ENCODE measurements around the gene TMEM258.

The TMEM258 gene

DNA sequence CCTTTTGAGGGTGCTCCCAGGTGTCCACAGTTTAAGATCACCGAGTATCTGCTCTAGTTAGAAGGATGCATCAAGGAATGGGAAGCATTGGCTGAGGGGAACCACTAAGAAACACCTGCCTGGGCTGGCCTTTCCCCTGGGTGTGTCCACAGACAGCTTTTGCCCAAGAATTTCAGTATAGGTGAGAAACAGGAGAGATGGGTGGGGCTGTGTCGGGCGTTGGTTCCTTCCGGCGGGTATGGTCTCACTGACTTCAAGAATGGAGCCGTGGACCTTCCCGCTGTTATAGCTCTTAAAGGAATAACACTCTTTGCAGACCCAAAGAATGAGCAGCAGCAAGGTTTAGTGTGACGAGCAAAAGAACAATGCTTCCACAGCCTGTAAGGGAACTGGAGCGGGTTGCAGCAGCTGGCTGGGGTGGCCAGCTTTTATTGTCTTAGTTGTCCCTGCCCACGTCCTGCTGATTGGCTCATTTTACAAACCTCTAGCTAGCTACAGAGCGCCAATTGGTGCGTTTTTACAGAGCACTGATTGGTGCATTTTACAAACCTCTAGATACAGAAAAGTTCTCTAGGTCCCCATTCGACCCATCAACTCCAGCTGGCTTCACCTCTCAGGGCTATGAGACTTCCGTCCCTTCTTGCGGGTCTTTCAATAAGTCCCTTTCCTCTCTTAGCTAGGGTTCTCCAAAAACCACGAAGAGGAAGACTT lies 22.0 kb upstream of the TMEM258 start:
- H3K27me3 Mint-ChIP-seq (ENCODE audit: low read depth): no peaks in the 10 kb centered on the region
- peak; percentile 46 for DNase-seq (ENCODE audit: low spot score)
- H3K36me3 Mint-ChIP-seq (ENCODE audit: low read depth): peaks cover 51% of the 10 kb centered on the region
- H3K27ac Mint-ChIP-seq: peak overlapping the region; percentile 98
- H3K9me3 Mint-ChIP-seq: no peaks in the 10 kb centered on the region
- H3K4me3 Mint-ChIP-seq: peak overlapping the region; percentile 97
- H3K4me1 Mint-ChIP-seq (ENCODE audit: low read depth): peaks cover 13% of the 10 kb centered on the region

- H3K27me3 Mint-ChIP-seq (ENCODE audit: low read depth): no peaks in the 10 kb centered on the region
- H3K4me3 Mint-ChIP-seq: no peak overlapping the region
- no peak for DNase-seq (ENCODE audit: low spot score)
- no peaks in the 10 kb centered on the region for H3K9me3 Mint-ChIP-seq
- H3K27ac Mint-ChIP-seq: no peak overlapping the region
- peaks cover 13% of the 10 kb centered on the region for H3K4me1 Mint-ChIP-seq (ENCODE audit: low read depth)
- peaks cover 56% of the 10 kb centered on the region for H3K36me3 Mint-ChIP-seq (ENCODE audit: low read depth)
Observed at GRCh38 chr11:61812736-61813411, 20.5 kb upstream of the TMEM258 start.

DNA sequence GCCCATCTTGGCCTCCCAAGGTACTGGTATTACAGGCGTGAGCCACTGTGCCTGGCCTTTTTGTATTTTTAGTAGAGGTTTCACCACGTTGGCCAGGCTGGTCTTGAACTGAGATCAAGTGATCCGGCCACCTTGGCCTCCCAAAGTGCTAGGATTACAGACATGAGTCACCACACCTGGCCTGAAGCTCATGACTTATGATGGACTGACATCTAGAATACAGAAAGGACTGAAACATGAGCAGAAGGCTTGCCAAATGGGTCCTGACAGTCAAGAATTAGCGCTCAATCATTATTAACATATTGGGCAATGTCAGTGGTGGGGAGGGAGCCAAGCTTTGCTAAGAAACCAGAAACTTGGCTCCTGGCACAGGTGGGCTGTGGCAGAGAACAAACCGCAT lies 19.4 kb upstream of the TMEM258 start:
- Mint-ChIP-seq H3K9me3 (no peaks in the 10 kb centered on the region), H3K27me3 (ENCODE audit: low read depth) (no peaks in the 10 kb centered on the region), H3K36me3 (ENCODE audit: low read depth) (peaks cover 63% of the 10 kb centered on the region), H3K27ac (no peak overlapping the region), H3K4me1 (ENCODE audit: low read depth) (peaks cover 11% of the 10 kb centered on the region), H3K4me3 (no peak overlapping the region)
- no peak for DNase-seq (ENCODE audit: low spot score)

DNA sequence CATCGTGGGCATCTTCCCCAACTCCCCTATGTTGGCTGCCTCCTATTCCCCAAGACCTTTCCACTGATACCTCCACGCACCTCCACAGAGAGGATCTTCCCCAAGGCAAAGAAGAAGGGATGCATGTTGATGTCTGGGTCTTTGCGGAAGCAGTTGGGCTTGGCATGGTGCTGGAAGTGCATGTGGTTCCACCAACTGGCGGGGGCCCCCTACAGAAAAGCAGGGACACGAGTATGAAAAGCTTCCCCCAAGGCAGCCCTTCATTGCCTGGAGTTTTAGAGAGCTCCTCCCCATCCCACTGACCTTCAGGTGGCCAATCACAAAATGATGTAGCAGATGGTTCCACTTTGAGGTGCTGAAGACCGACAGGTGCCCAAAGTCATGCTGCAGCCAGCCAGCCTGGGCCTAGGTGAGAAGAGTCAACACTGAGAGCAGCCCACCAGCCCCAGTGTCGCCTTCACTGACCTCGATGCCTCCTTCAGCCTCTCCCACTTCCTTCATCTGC lies 18.3 kb upstream of the TMEM258 start:
- Mint-ChIP-seq H3K4me3 (no peak overlapping the region), H3K4me1 (ENCODE audit: low read depth) (peaks cover 11% of the 10 kb centered on the region), H3K9me3 (no peaks in the 10 kb centered on the region), H3K36me3 (ENCODE audit: low read depth) (peaks cover 65% of the 10 kb centered on the region), H3K27me3 (ENCODE audit: low read depth) (no peaks in the 10 kb centered on the region), H3K27ac (no peak overlapping the region)
- no peak for DNase-seq (ENCODE audit: low spot score)

- no peaks in the 10 kb centered on the region for H3K27me3 Mint-ChIP-seq (ENCODE audit: low read depth)
- peaks cover 67% of the 10 kb centered on the region for H3K36me3 Mint-ChIP-seq (ENCODE audit: low read depth)
- no peaks in the 10 kb centered on the region for H3K9me3 Mint-ChIP-seq
- H3K4me3 Mint-ChIP-seq: no peak overlapping the region
- H3K27ac Mint-ChIP-seq: no peak overlapping the region
- H3K4me1 Mint-ChIP-seq (ENCODE audit: low read depth): peaks cover 4% of the 10 kb centered on the region
- no peak for DNase-seq (ENCODE audit: low spot score)
Observed at GRCh38 chr11:61806785-61807184, 14.4 kb upstream of the TMEM258 start.

DNA sequence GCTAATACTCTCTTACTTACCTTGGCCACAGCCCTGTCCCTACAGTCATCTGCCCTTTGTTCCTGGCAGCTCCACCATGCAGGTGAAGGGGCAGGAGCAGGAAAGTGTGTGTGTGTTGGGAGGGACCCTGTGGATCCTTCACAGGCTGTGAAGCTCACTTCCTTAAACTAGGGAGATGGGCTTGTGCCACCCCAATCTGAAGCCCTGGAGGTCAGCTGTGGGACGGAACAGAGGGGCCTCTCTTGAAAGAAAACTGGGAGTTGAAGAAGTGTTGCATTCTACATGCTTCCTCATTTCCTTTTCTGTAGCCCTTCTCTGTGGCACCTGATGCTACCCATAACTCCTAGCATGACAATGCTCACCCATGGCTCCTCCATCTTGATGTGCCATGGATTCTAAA lies 12.7 kb upstream of the TMEM258 start:
- peaks cover 7% of the 10 kb centered on the region for H3K4me1 Mint-ChIP-seq (ENCODE audit: low read depth)
- H3K4me3 Mint-ChIP-seq: no peak overlapping the region
- H3K36me3 Mint-ChIP-seq (ENCODE audit: low read depth): peaks cover 68% of the 10 kb centered on the region
- no peaks in the 10 kb centered on the region for H3K9me3 Mint-ChIP-seq
- H3K27me3 Mint-ChIP-seq (ENCODE audit: low read depth): no peaks in the 10 kb centered on the region
- H3K27ac Mint-ChIP-seq: peak overlapping the region; percentile 5
- no peak for DNase-seq (ENCODE audit: low spot score)

GRCh38 chr11:61803889-61804647 lies 11.7 kb upstream of the TMEM258 start:
- Mint-ChIP-seq H3K4me1 (ENCODE audit: low read depth) (peaks cover 14% of the 10 kb centered on the region), H3K27me3 (ENCODE audit: low read depth) (no peaks in the 10 kb centered on the region), H3K36me3 (ENCODE audit: low read depth) (peaks cover 67% of the 10 kb centered on the region), H3K27ac (no peak overlapping the region), H3K9me3 (no peaks in the 10 kb centered on the region), H3K4me3 (no peak overlapping the region)
- DNase-seq (ENCODE audit: low spot score): no peak

DNA sequence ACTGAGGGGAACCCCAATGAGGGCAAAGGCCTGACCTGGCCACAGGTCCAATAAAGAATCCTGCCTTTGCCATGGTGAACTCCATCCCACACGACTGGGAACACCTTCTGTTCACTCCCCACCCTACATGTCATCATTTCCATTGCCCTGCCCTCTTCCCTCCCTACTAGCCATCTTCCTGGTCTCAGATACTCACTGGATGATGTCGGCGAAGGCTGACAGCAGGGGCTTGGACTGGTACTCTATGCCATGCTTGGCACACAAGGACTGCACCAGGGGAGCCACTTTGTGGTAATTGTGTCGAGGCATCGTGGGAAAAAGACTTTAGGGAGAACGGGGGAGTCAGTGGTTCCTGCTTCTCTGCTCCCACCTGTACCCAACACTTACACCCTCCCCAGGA lies 10.2 kb upstream of the TMEM258 start:
- no peak overlapping the region for H3K4me3 Mint-ChIP-seq
- H3K4me1 Mint-ChIP-seq (ENCODE audit: low read depth): peaks cover 15% of the 10 kb centered on the region
- H3K27me3 Mint-ChIP-seq (ENCODE audit: low read depth): no peaks in the 10 kb centered on the region
- no peaks in the 10 kb centered on the region for H3K9me3 Mint-ChIP-seq
- no peak overlapping the region for H3K27ac Mint-ChIP-seq
- DNase-seq (ENCODE audit: low spot score): no peak
- peaks cover 70% of the 10 kb centered on the region for H3K36me3 Mint-ChIP-seq (ENCODE audit: low read depth)

DNA sequence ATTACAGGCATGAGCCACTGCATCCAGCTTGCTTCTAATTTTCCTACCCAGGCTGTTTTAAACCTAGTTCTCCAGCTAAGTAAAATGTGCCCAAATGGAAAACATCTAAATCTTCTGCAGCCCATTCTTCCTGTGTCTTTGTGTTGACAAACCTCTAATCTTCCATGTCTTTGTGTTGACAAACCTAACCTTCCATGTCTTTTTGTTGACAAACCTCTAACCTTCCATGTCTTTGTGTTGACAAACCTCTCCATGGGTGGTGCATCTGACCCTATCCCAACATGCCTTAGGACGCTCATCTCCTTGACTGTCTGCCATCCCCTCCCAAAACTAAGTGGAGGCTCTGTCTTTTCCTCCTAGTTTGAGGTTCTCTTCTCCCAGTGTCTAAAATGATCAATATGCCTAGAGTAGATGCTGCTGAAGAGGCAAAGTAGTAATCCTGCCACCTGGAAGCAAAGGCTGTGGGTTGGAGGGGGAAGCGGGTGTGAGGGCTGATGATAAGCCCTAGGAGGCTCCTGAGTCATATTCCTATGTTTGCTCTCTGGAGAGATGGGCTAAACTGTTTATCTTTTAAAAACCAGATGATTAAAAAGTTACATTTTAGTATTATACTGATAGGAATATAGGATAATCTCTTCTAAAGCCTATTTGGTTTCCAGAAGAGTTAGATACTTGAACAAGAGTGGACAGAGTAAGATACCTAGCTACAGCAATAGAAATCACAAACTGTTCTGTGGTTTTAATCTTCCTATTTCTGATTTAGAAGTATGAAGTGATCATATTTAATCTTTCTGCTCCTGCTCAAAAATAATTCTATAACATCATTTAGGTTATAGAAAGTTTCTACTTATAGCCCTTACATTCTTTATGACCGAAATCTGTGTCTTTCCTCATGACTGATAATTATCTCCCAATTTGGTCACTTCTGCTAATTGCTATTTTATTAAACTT lies 8.2 kb upstream of the TMEM258 start:
- H3K4me3 Mint-ChIP-seq: no peak overlapping the region
- H3K36me3 Mint-ChIP-seq (ENCODE audit: low read depth): peaks cover 76% of the 10 kb centered on the region
- peak overlapping the region; percentile 33 for H3K27ac Mint-ChIP-seq
- H3K9me3 Mint-ChIP-seq: no peaks in the 10 kb centered on the region
- no peak for DNase-seq (ENCODE audit: low spot score)
- H3K27me3 Mint-ChIP-seq (ENCODE audit: low read depth): no peaks in the 10 kb centered on the region
- peaks cover 30% of the 10 kb centered on the region for H3K4me1 Mint-ChIP-seq (ENCODE audit: low read depth)

GRCh38 chr11:61799665-61800284 lies 7.4 kb upstream of the TMEM258 start:
- no peaks in the 10 kb centered on the region for H3K27me3 Mint-ChIP-seq (ENCODE audit: low read depth)
- peak overlapping the region; percentile 6 for H3K27ac Mint-ChIP-seq
- H3K36me3 Mint-ChIP-seq (ENCODE audit: low read depth): peaks cover 77% of the 10 kb centered on the region

DNA sequence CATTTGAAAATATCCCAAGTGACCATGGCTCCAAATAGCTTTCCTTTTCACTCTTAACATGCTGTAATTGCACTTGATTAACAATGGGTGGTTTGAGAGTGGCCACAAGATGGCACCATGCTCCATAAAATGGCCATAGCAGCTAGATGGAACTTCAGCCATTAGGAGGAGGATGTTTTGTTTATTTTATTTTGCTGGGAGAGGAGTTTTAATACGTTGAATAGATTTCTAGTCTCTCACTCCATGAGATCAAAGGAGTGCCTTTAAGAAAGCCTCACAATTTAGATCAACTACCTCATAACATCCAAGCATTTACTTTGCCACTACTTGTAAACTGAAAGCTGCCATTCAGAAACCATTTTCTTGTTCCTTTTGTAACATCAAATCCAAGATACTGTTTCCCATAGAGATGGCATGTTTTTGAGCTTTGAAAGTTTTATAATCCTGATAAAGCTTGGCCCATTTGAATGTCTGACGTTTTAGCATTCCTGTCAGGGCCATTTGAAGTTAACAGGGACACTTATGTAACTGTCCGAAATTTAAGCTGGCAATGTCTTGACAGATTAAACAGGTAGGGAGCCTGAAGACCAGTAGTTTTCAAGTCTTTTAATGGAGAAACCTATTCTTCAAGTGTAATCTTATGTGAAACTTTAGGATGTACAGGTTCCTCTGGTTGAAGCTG lies 5.0 kb upstream of the TMEM258 start:
- H3K36me3 Mint-ChIP-seq (ENCODE audit: low read depth): peaks cover 68% of the 10 kb centered on the region
- H3K27me3 Mint-ChIP-seq (ENCODE audit: low read depth): no peaks in the 10 kb centered on the region
- peak; percentile 57 for DNase-seq (ENCODE audit: low spot score)
- peaks cover 40% of the 10 kb centered on the region for H3K4me1 Mint-ChIP-seq (ENCODE audit: low read depth)
- H3K27ac Mint-ChIP-seq: peak overlapping the region; percentile 36
- no peaks in the 10 kb centered on the region for H3K9me3 Mint-ChIP-seq
- H3K4me3 Mint-ChIP-seq: no peak overlapping the region

More at GRCh38 chr11:61799665-61800284, 7.4 kb upstream of the TMEM258 start:
- Mint-ChIP-seq H3K9me3 (no peaks in the 10 kb centered on the region), H3K4me3 (no peak overlapping the region), H3K4me1 (ENCODE audit: low read depth) (peaks cover 35% of the 10 kb centered on the region)
- no peak for DNase-seq (ENCODE audit: low spot score)

- no peak for DNase-seq (ENCODE audit: low spot score)
- Mint-ChIP-seq H3K4me1 (ENCODE audit: low read depth) (peaks cover 44% of the 10 kb centered on the region), H3K9me3 (no peaks in the 10 kb centered on the region), H3K4me3 (no peak overlapping the region), H3K27ac (peak overlapping the region; percentile 31), H3K27me3 (ENCODE audit: low read depth) (no peaks in the 10 kb centered on the region), H3K36me3 (ENCODE audit: low read depth) (peaks cover 63% of the 10 kb centered on the region)
Observed at GRCh38 chr11:61795876-61796526, 3.6 kb upstream of the TMEM258 start.
